DOHH2 (cell line): ENCODE data around the gene MAPK12.

Experiments used
- H3F3A ChIP-seq: fragments of 200-600 bp; sonication (generic), shearing (Covaris generic); 2 replicates; pipeline ENCODE4 v1.6.0; 2016; ENCODE audit warnings: antibody characterized with exemption, mild to moderate bottlenecking; ENCODE audit not compliant: control insufficient read depth, insufficient read depth
- H3K27ac ChIP-seq: fragments of 200-600 bp; sonication (generic); 2 replicates; pipeline ENCODE4 v1.5.1; 2014; ENCODE audit warnings: low read depth, mild to moderate bottlenecking, low read length, moderate library complexity
- H3K27me3 ChIP-seq: fragments of 200-600 bp; sonication (generic); 2 replicates; pipeline ENCODE4 v1.6.1; 2014; ENCODE audit warnings: mild to moderate bottlenecking, low read length, mixed read lengths; ENCODE audit not compliant: control insufficient read depth
- H3K36me3 ChIP-seq: fragments of 200-600 bp; sonication (generic); 2 replicates; pipeline ENCODE4 v1.6.1; 2014; ENCODE audit warnings: mild to moderate bottlenecking, low read length, moderate library complexity, mixed read lengths; ENCODE audit not compliant: control insufficient read depth
- H3K4me1 ChIP-seq: fragments of 200-600 bp; sonication (generic); 2 replicates; pipeline ENCODE4 v1.6.1; 2014; ENCODE audit warnings: mild to moderate bottlenecking, low read length, mixed read lengths; ENCODE audit not compliant: control insufficient read depth
- H3K4me2 ChIP-seq: fragments of 200-600 bp; sonication (generic); 2 replicates; pipeline ENCODE4 v1.6.0; 2014; ENCODE audit warnings: mild to moderate bottlenecking, low read length, moderate library complexity
- H3K4me3 ChIP-seq: fragments of 200-600 bp; sonication (generic); 2 replicates; pipeline ENCODE4 v1.5.1; 2014; ENCODE audit warnings: mild to moderate bottlenecking, low read length, mixed read lengths
- H3K79me2 ChIP-seq: fragments of 200-600 bp; sonication (generic); 2 replicates; pipeline ENCODE4 v1.6.1; 2014; ENCODE audit warnings: mild to moderate bottlenecking, low read length, mixed read lengths; ENCODE audit not compliant: control insufficient read depth
- H3K9me2 ChIP-seq: fragments of 200-600 bp; sonication (generic); replicated peaks from 2 replicates; pipeline ENCODE4 v1.6.1; 2014; ENCODE audit warnings: mild to moderate bottlenecking, low read length, mixed read lengths; ENCODE audit not compliant: control insufficient read depth
- H3K9me3 ChIP-seq: fragments of 200-600 bp; sonication (generic); 2 replicates; pipeline ENCODE4 v1.6.1; 2014; ENCODE audit warnings: antibody characterized with exemption, low read length, mixed read lengths; ENCODE audit not compliant: control insufficient read depth, insufficient read depth
- H4K20me1 ChIP-seq: fragments of 200-600 bp; sonication (generic); 2 replicates; pipeline ENCODE4 v1.6.0; 2014; ENCODE audit warnings: low read depth, mild to moderate bottlenecking, antibody characterized with exemption, low read length, moderate library complexity; ENCODE audit not compliant: control insufficient read depth, insufficient read depth
- EZH2phosphoT487 ChIP-seq: fragments of 200-600 bp; sonication (generic); IDR thresholded peaks from 2 replicates; pipeline ENCODE4 v1.6.1; 2017; ENCODE audit warnings: borderline replicate concordance, mild to moderate bottlenecking, antibody characterized with exemption, low read length, moderate library complexity, mixed read lengths
- TF ChIP-seq, protein P1 (sequence below): fragments of 200-600 bp; sonication (generic); IDR thresholded peaks from one replicate; pipeline ENCODE4 v1.5.1; 2014; ENCODE audit warnings: antibody characterized with exemption, mild to moderate bottlenecking, low read depth, low read length; ENCODE audit not compliant: poor library complexity, severe bottlenecking

The MAPK12 gene

DNA sequence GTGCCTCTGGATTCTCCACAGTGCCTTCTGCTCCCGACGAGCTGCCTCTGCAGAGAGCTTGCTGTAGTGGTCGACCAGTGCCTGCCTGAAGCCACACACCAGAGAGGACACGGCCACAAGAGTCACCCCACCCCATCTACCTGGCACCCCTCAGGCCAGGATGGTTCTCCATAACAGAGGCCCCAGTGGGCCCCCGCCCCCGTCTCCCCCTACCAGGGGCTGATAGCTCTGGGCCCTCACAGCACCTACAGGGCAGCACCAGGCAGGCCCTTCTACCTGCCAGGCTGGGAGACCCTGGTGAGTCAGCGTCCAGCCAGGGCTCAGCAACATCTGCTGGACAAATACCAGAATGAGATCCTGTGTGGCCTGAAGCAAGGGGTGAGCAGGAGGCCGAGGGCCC lies 39.0 kb downstream of the MAPK12 start:
- Histone ChIP-seq H3K4me1 (no peaks in the 10 kb centered on the region), H3K4me2 (no peak overlapping the region), H3K9me3 (no peaks in the 10 kb centered on the region)

GRCh38 chr22:50221410-50222300 lies 39.8 kb downstream of the MAPK12 start:
- H3K9me2 ChIP-seq: no peaks in the 10 kb centered on the region
- H4K20me1 ChIP-seq: no peaks in the 10 kb centered on the region
- no peak overlapping the region for H3K27ac ChIP-seq
- no peaks in the 10 kb centered on the region for H3K4me1 ChIP-seq
- no peaks in the 10 kb centered on the region for H3F3A ChIP-seq
- no peaks in the 10 kb centered on the region for H3K9me3 ChIP-seq
- TF ChIP-seq, protein P1, sequence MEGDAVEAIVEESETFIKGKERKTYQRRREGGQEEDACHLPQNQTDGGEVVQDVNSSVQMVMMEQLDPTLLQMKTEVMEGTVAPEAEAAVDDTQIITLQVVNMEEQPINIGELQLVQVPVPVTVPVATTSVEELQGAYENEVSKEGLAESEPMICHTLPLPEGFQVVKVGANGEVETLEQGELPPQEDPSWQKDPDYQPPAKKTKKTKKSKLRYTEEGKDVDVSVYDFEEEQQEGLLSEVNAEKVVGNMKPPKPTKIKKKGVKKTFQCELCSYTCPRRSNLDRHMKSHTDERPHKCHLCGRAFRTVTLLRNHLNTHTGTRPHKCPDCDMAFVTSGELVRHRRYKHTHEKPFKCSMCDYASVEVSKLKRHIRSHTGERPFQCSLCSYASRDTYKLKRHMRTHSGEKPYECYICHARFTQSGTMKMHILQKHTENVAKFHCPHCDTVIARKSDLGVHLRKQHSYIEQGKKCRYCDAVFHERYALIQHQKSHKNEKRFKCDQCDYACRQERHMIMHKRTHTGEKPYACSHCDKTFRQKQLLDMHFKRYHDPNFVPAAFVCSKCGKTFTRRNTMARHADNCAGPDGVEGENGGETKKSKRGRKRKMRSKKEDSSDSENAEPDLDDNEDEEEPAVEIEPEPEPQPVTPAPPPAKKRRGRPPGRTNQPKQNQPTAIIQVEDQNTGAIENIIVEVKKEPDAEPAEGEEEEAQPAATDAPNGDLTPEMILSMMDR: peak; percentile 51
- no peak for TF ChIP-seq EZH2phosphoT487
- no peak overlapping the region for H3K4me3 ChIP-seq
- H3K79me2 ChIP-seq: no peaks in the 10 kb centered on the region
- peaks cover 79% of the 10 kb centered on the region for H3K36me3 ChIP-seq
- no peaks in the 10 kb centered on the region for H3K27me3 ChIP-seq
- H3K4me2 ChIP-seq: no peak overlapping the region

More for the DNA sequence above, 39.0 kb downstream of the MAPK12 start:
- no peaks in the 10 kb centered on the region for H3K27me3 ChIP-seq
- no peaks in the 10 kb centered on the region for H3K79me2 ChIP-seq
- H3F3A ChIP-seq: no peaks in the 10 kb centered on the region
- H4K20me1 ChIP-seq: no peaks in the 10 kb centered on the region
- H3K27ac ChIP-seq: no peak overlapping the region
- no peak overlapping the region for H3K4me3 ChIP-seq
- H3K36me3 ChIP-seq: peaks cover 71% of the 10 kb centered on the region
- no peak for TF ChIP-seq EZH2phosphoT487
- TF ChIP-seq, protein P1: no peak
- no peaks in the 10 kb centered on the region for H3K9me2 ChIP-seq

- no peaks in the 10 kb centered on the region for H4K20me1 ChIP-seq
- H3K9me2 ChIP-seq: no peaks in the 10 kb centered on the region
- H3K9me3 ChIP-seq: no peaks in the 10 kb centered on the region
- TF ChIP-seq, protein P1: no peak
- no peak for TF ChIP-seq EZH2phosphoT487
- H3F3A ChIP-seq: no peaks in the 10 kb centered on the region
- no peaks in the 10 kb centered on the region for H3K4me1 ChIP-seq
- no peak overlapping the region for H3K4me2 ChIP-seq
- peaks cover 5% of the 10 kb centered on the region; the same call in 1 of the 2 replicates for H3K79me2 ChIP-seq
- H3K36me3 ChIP-seq: peaks cover 84% of the 10 kb centered on the region
- H3K27me3 ChIP-seq: no peaks in the 10 kb centered on the region
- H3K27ac ChIP-seq: no peak overlapping the region
- H3K4me3 ChIP-seq: no peak overlapping the region
Measured at GRCh38 chr22:50220603-50221409, 40.7 kb downstream of the MAPK12 start.
